ES-I3 (cell line): ENCODE results near the gene NAGK.
A peak's percentile ranks its signal among the peaks of the same experiment; 100 is the strongest.

Experiments
- H3K36me3 ChIP-seq: 2 replicates; pipeline ENCODE4 v1.6.1; 2013; ENCODE audit warnings: mild to moderate bottlenecking, low read length, control low read depth, moderate library complexity; ENCODE audit not compliant: insufficient read depth
- H3K4me1 ChIP-seq: 2 replicates; pipeline ENCODE4 v1.6.1; 2013; ENCODE audit warnings: mild to moderate bottlenecking, control low read depth, low read length; ENCODE audit not compliant: insufficient read depth
- H3K9ac ChIP-seq: 2 replicates; pipeline ENCODE4 v1.6.1; 2013; ENCODE audit warnings: low read depth, mild to moderate bottlenecking, low read length, moderate library complexity
- H3K9me3 ChIP-seq: 2 replicates; pipeline ENCODE4 v1.6.1; 2013; ENCODE audit warnings: mild to moderate bottlenecking, low read length, moderate library complexity; ENCODE audit not compliant: control insufficient read depth, insufficient read depth

Gene NAGK

DNA sequence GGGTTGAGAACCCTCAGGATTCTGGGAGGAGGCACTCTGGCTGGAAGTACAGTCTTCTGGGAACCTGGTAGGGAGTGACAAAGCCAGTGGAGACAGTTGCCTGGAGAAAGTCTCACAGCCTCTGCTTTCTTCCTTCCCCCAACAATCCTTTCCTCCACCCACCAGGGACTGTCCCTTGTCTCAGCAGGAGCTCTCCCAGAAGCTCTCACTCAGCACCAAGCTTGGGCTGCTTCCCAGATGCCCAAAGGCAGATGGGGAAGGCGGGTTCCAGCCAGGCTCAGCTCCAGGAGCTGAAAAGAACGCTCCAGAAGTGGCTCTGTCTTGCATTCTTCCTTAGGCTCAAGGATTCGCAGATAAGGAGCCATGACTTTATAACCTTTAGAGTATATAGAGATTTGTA is 7.6 kb upstream of the NAGK start:
- Histone ChIP-seq H3K4me1 (no peaks in the 10 kb centered on the region), H3K36me3 (no peaks in the 10 kb centered on the region), H3K9ac (no peak overlapping the region), H3K9me3 (no peaks in the 10 kb centered on the region)

DNA sequence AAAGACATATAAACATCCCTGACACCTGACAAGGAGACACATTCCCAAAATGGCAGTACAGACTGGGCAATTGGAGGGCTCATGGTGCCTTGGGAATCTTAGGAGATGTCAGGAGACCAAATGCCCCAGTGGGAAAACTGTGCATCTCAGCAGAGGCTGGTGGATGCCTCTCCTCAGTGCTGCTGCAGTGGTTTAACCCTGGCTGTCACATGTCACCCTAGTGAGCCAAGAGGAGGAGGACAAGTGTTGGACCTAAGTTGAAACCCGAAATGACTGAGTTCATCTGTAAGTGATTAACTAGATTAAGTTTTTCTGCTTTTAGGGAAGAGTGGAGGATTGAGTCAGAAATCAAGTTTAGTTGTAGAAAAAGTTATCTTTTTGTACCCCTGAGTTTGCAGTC is 5.2 kb upstream of the NAGK start:
- H3K36me3 ChIP-seq, result no peaks in the 10 kb centered on the region
- H3K4me1 ChIP-seq, result no peaks in the 10 kb centered on the region
- no peak overlapping the region for H3K9ac ChIP-seq
- H3K9me3 ChIP-seq, result no peaks in the 10 kb centered on the region

DNA sequence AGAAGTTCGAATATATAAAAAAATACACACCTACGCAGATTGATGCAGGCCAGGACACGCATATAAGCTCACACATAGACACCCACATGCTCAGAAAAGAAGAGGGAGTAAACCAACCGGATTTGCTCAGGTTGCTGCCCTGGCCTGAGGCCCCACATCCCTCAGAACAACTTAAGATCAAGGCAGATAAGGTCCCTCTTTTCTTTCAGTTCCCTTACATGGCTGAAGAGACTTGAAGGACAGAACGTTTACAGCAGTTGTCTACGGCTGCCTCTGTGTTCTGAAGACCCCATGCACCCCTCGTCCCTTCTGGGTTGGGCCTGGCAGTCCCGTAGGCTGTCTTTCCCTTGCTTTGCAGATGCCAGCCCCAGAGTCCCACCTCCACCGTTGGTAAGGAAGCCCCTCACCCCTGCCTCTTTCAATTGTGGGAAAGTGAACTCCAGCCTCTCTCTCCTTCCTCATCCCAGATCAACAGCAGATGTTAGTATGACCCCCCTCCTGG is 4.3 kb upstream of the NAGK start:
- Histone ChIP-seq H3K9me3 (no peaks in the 10 kb centered on the region), H3K9ac (no peak overlapping the region), H3K4me1 (no peaks in the 10 kb centered on the region), H3K36me3 (no peaks in the 10 kb centered on the region)

DNA sequence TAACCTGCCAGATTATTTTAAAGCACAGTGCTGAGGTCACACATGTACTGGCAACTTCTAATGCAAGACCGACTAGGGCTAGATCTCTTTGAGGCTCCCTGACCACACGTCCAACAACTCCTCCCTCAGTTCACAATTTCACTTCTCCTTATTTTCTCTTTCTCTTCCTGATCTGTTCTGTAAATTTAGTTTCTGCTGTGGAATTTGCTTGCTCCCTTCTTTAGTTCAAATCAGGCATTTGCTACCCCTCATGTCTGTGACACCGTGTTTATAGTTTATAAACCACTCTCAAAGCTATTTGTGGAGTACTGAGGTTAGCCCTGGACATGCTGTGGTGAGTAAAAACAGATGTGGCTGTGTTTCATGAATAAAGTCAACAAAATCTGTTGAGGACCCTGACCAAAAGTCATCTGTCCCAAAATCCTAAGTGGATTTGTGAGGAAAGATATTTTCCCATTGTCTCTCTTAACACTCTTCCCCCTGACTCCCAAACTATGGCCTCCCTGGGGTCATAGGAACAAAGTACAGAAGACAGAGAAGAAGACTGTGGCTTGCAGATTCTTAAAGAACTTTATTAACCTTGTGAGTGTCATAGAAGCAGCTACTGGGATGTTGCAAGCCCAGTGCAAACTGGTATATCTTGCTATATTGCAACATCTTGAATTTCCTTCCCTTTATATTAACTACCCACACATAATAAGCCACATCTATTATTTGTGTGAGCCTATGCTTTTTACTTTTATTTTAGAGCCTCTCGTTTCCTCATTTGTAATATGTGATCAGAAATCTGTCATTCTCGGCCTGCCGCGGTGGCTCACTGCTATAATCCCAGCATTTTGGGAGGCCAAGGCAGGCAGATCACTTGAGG is 3.5 kb upstream of the NAGK start:
- H3K9ac ChIP-seq, result no peak overlapping the region
- H3K4me1 ChIP-seq, result peaks cover 2% of the 10 kb centered on the region; the same call in 1 of the 2 replicates
- H3K9me3 ChIP-seq, result no peaks in the 10 kb centered on the region
- no peaks in the 10 kb centered on the region for H3K36me3 ChIP-seq

DNA sequence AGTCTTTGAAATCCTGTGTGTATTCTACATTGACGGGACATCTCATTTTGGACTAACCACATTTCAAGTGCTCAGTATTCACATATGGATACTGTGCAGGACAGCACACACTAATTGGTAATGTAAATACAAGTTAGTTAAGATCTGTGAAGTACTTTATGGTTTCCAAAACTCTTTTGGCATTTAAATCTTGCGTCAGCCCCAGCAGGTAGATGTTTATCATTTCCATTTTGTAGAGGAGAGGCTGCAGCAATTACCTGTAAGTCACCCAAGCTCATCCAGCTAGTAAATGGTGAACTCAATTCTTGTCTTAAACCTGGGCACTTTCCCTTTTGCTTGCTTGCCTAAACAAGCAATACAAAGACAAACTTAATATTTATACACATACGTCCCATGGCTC is 1.6 kb upstream of the NAGK start:
- H3K4me1 ChIP-seq, result peaks cover 5% of the 10 kb centered on the region; the same call in 1 of the 2 replicates

DNA sequence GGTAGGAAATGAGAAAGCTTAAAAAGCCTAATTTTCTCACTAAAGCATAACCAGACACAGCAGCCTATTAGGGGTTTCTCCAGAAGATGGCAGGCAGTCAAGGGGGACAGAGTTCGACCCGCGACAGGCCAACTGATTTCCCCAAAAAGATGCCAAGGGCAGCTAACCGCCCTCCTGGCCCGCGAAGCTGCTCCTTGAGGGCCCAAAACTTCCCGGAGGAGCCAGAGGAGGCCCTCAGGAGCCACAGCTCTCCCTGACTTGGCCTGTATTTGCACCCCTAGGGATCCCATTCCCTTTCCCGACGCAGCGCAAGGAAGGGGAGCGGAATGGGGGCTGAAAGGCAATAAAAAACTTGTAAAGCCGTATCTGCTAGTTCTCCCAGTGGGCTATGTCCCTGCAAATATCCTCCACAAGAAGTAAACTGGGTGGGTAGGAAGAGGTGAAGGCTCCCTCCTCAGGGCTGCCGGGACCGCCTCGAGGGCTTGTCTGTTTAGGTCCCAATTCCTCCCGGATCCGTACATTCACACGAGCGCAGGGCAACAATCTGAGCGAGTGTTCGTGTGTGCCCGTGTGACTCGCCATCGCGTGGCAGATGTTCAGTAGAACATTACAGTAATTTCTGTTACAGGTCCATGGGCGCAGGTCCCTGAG is 756 bp upstream of the NAGK start:
- H3K9me3 ChIP-seq, result no peaks in the 10 kb centered on the region

More for the DNA sequence above, 1.6 kb upstream of the NAGK start:
- H3K9ac ChIP-seq, result no peak overlapping the region
- H3K36me3 ChIP-seq, result no peaks in the 10 kb centered on the region; the same call in 1 of the 2 replicates
- H3K9me3 ChIP-seq, result no peaks in the 10 kb centered on the region

DNA sequence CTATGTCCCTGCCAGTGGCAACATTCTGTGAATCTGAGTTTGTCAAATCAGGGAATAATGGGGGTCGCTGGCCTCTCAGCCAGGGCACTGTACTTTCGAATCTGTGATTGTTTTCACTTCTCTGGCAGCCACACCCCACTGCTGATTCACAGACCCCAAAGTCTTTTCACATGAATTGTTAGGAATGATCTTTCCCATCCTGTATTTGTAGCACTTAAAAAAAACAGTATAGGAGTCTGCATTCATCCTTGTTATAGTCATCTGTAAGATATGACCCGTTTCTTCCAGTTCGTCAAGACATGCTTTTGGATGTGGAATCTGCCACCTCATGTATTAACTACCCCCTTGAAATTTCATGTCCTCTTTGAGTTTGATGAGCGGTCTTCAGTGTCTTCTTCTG is 928 bp downstream of the NAGK start:
- peak overlapping the region; percentile 84 for H3K9ac ChIP-seq
- peaks cover 5% of the 10 kb centered on the region; the same call in 1 of the 2 replicates for H3K4me1 ChIP-seq
- H3K36me3 ChIP-seq, result peaks cover 6% of the 10 kb centered on the region; the same call in 1 of the 2 replicates
- no peaks in the 10 kb centered on the region for H3K9me3 ChIP-seq

More for the DNA sequence above, 756 bp upstream of the NAGK start:
- Histone ChIP-seq H3K9ac (peak overlapping the region; percentile 84), H3K4me1 (peaks cover 5% of the 10 kb centered on the region; the same call in 1 of the 2 replicates), H3K36me3 (no peaks in the 10 kb centered on the region; the same call in 1 of the 2 replicates)

DNA sequence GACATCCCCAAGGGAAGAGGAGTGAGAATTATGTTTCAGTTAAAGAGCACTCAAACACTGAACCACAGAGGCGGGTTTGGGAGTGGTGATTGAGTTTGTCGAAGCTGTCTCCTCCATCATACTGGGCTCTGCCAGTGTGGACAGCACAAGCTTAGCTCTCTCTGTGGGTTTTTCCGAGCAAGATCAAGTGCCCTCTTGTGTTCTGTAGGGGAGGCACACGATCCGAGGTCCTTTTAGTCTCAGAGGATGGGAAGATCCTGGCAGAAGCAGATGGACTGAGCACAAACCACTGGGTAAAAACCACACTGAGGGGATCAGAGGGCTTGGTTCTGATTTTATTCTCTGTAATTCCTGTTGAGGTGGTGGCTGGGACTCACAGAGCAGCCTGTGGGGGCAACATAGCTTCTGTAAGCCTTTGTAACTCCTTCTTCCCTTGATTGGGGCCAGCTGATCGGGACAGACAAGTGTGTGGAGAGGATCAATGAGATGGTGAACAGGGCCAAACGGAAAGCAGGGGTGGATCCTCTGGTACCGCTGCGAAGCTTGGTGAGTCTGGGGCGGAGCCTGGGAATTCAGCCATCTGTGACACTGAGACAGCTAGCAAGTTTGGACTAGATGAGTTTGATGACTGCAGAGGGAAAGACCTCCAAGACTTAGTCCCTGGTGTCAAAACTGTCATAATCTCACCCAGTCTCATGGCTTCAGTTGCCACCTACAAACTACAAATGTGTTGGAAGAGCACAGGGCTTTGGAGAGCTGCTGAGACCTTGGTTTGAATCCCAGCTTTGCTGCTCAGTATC is 2.0 kb downstream of the NAGK start:
- no peaks in the 10 kb centered on the region for H3K9me3 ChIP-seq
- H3K9ac ChIP-seq, result no peak overlapping the region
- H3K4me1 ChIP-seq, result peaks cover 5% of the 10 kb centered on the region; the same call in 1 of the 2 replicates
- peaks cover 8% of the 10 kb centered on the region for H3K36me3 ChIP-seq

DNA sequence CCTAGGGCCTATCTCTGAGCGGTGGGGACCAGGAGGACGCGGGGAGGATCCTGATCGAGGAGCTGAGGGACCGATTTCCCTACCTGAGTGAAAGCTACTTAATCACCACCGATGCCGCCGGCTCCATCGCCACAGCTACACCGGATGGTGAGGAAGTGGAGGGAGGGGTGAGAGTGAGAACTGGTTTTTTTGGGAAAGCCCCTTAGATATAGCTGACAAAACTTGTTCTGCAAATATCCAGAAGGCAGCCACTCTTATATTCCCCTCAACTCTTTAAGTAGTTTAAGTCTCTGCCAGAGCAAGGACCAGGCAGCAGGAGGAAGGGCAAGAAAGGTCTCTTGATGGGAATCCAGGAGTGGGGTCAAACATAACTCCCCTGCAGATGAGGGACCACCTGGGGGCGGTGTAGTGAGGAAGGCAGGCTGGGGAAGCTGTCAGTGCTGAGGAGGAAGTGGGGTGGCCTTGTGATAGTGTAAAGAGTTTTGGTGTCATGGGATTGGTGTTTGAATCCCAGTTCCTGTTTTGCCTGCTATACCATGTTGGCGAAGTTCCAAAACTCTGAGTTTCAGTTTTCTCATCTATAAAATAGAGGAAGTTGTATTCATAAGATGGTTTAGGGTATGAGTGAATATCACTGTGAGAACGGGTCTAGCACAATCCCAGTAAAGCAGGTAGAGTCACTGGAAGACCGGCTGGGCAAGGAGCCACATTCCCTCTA is 3.4 kb downstream of the NAGK start:
- H3K9ac ChIP-seq, result no peak overlapping the region
- peaks cover 12% of the 10 kb centered on the region for H3K36me3 ChIP-seq
- H3K4me1 ChIP-seq, result peaks cover 5% of the 10 kb centered on the region; the same call in 1 of the 2 replicates

DNA sequence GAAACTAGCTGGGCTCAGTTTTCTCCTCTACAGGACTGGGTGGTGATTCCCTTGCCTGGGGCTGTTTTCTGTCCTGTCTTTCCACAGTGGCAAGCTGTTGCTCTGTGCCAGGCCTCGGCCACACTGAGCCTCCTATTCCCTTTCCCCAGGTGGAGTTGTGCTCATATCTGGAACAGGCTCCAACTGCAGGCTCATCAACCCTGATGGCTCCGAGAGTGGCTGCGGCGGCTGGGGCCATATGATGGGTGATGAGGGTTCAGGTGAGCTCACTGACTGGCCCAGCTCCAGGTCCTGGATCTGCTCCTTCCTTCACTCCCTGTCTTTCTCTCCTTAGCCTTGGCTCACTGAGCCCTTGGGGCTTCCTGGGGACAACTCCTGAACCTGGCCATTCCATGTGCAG is 4.0 kb downstream of the NAGK start:
- H3K9me3 ChIP-seq, result no peaks in the 10 kb centered on the region
- peaks cover 12% of the 10 kb centered on the region for H3K36me3 ChIP-seq
- no peak overlapping the region for H3K9ac ChIP-seq
- peaks cover 5% of the 10 kb centered on the region; the same call in 1 of the 2 replicates for H3K4me1 ChIP-seq

More for the DNA sequence above, 3.4 kb downstream of the NAGK start:
- H3K9me3 ChIP-seq, result no peaks in the 10 kb centered on the region

DNA sequence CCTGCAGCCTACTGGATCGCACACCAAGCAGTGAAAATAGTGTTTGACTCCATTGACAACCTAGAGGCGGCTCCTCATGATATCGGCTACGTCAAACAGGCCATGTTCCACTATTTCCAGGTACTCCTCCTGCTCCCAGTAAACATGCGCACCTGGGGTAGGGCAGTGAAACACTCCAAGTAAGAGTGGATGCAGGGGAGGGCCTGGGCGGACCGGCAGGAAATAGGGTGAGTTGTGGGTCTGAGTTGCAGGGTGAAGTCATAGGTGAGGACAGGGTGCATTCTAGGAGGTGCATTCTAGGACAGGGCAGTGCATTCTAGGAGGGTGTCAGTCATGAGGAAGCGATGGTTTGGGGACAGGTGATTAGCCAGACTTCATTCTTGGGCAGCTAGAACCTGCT is 5.0 kb downstream of the NAGK start:
- H3K9me3 ChIP-seq, result no peaks in the 10 kb centered on the region
- H3K9ac ChIP-seq, result no peak overlapping the region
- H3K36me3 ChIP-seq, result peaks cover 12% of the 10 kb centered on the region
- peaks cover 5% of the 10 kb centered on the region; the same call in 1 of the 2 replicates for H3K4me1 ChIP-seq

DNA sequence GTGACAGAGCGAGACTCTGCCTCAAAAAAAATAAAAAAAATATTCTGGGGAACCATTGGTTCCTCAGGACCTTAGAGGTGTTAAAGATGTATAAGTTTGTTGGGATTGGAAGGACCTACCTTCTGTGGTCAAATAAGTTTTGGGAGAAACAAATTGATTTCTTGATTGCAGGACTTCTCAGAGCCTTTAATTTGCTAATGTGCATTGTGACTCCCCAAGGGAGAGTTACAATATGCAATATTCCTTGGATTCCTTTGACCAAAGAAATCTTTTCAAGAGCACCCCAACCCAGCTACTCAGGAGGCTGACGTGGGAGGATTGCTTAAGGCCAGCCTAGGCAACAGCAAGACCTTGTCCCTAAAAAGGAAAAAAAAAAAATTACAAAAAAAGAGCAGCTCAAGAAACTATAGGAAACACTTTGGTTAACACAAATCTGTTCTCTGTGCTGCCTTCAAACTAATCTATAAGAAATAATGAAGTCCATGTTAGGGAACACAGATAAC is 6.5 kb downstream of the NAGK start:
- Histone ChIP-seq H3K9ac (no peak overlapping the region), H3K9me3 (no peaks in the 10 kb centered on the region), H3K36me3 (peaks cover 14% of the 10 kb centered on the region), H3K4me1 (peaks cover 3% of the 10 kb centered on the region; the same call in 1 of the 2 replicates)

DNA sequence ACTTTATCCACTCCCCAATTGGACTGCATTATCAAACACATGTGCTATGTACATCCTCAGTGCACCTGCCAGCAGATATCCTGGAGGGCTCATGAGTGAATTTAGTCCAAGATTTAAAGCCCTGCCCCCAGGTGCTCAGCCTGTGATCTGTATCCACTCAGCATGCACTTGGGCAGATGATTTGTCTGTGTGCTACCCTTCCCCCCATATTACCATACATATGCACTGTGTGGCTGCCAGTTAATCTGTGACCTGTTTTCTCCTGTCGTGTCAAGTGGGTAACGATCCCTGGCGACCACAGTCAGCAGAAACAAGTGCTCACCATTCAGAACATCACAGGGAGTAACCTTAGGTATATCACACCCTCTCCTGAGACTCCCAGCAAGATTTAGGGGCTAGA is 10.2 kb downstream of the NAGK start:
- no peaks in the 10 kb centered on the region for H3K9me3 ChIP-seq
- peaks cover 8% of the 10 kb centered on the region; the same call in 1 of the 2 replicates for H3K4me1 ChIP-seq
- peaks cover 10% of the 10 kb centered on the region for H3K36me3 ChIP-seq
- no peak overlapping the region for H3K9ac ChIP-seq
